MG63 (cell line): ENCODE measurements around the gene HOXA3. TPM values are rescaled to one million over a fixed set of nuclear protein-coding genes. Genes with fewer than 3 reads are reported as not detected.

Experiments used
- DNase-seq: peaks from one replicate; pipeline ENCODE4 v3.0.0-alpha.2; 2020
- H3K27me3 ChIP-seq: fragments of 250-450 bp; sonication (Bioruptor Pico); 2 replicates; pipeline ENCODE4 v1.5.1; 2020; ENCODE audit warnings: mild to moderate bottlenecking, moderate library complexity
- H3K36me3 ChIP-seq: fragments of 250-450 bp; sonication (Bioruptor Pico); 2 replicates; pipeline ENCODE4 v1.5.1; 2020; ENCODE audit warnings: mild to moderate bottlenecking, moderate library complexity
- H3K4me3 ChIP-seq: fragments of 250-450 bp; sonication (Bioruptor Pico); 2 replicates; pipeline ENCODE4 v1.5.1; 2020; ENCODE audit warnings: mild to moderate bottlenecking, moderate library complexity
- H3K9me3 ChIP-seq: fragments of 250-450 bp; sonication (Bioruptor Pico); 2 replicates; pipeline ENCODE4 v1.5.1; 2020; ENCODE audit warnings: mild to moderate bottlenecking, moderate library complexity
- total RNA-seq: library from RNA; depleted of rRNA; stranded (reverse); fragments of >200 nt; shearing (Covaris generic); gene quantifications from 2 replicates; pipeline ENCODE4 v1.2.3, GENCODE V29; 2014; ENCODE audit warnings: low replicate concordance

HOXA3 gene
- total RNA-seq, 1 experiment from 2014 or later, result not detected

DNA sequence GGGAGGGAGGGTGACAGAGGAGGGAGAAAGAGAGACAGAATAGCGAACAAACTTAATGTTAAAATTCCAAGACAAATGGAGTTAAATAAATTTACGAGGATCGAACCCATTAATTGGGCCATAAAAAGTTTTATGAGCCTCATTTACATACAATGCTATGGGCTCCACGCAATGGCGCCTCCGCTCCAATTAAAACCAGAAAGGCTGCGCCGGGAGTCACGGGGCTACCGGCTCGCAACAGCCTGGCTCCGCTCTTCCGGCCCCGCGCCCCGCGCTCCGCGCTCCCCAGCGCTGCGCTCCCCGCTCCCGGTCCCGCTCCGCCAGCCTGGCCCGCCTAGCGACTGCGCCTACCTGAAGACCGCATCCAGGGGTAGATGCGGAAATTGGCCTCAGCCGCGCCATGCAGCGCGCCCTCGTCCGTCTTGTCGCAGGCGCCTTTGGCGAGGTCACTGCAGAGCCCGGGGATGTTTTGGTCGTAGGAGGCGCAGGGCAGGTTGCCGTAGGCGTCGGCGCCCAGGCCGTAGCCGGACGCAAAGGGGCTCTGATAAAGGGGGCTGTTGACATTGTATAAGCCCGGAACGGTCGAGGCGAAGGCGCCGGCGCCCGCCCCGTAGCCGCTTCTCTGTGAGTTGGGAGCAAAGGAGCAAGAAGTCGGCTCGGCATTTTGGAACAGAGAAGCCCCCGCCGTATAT lies 3.6 kb upstream of the HOXA3 start:
- Histone ChIP-seq H3K4me3 (peak overlapping the region; percentile 83), H3K27me3 (no peaks in the 10 kb centered on the region), H3K9me3 (no peaks in the 10 kb centered on the region), H3K36me3 (no peaks in the 10 kb centered on the region)
- DNase-seq, result peak; percentile 47

DNA sequence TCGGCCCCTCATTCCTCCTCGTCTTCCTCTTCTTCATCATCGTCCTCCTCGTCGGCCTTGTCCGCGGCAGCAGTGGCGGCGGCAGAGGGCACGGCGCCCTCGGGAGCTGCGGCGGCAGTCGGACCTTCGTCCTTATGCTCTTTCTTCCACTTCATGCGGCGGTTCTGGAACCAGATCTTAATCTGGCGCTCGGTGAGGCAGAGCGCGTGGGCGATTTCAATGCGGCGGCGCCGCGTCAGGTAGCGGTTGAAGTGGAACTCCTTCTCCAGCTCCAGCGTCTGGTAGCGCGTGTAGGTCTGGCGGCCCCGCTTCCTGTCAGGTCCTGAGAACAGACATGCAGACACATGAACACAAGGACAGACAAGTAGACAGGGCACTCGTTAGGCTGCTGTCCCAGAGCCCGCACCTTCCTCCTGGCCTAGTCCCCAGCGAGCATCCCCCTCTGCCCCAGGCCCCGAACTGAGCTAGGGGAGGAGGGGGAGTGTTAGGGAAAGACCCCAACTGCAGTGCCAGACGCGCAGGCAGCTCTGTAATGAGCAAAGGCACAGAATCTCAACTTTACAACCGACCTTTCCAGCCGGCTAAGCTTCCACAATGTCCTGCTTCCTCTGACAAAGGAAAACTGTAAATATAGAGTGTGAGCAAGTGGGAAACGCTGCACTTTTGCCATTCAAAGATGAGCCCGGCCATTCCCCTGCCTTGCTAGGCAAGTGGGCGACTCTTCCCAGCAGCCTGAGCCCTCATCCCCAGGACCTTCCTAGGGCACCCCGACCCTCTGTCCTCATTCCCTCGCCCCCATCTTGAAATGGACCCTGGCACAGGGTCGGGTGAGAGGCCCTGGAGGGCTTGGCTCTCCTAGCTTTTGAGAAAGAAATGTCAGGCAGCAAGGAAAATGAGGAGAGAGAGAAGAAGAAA lies 2.8 kb upstream of the HOXA3 start:
- H3K27me3 ChIP-seq, result no peaks in the 10 kb centered on the region
- no peaks in the 10 kb centered on the region for H3K36me3 ChIP-seq
- H3K4me3 ChIP-seq, result peak overlapping the region; percentile 83
- no peak for DNase-seq
- H3K9me3 ChIP-seq, result no peaks in the 10 kb centered on the region

DNA sequence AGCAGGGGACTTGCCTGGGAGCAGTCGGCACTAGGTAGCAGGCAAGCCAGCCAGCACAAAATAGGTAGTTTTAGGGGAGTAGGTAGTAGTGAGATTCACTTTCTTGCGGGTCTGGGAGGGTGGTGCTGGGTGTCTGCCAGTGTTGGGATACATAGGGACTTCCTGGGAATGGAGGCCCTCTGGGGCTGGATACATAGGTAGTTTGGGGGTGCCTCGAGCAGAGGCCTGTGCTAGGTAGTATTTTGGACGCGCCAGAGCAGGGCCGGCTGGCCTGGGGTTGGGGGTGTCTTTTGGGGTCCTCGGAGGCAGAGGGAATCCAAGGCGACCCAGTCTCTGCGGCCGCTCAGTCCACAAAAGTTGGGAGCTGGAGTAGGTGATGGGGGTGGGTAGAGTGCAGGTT lies 2.0 kb upstream of the HOXA3 start:
- Histone ChIP-seq H3K36me3 (no peaks in the 10 kb centered on the region), H3K9me3 (no peaks in the 10 kb centered on the region), H3K4me3 (no peak overlapping the region), H3K27me3 (no peaks in the 10 kb centered on the region)
- DNase-seq, result no peak

DNA sequence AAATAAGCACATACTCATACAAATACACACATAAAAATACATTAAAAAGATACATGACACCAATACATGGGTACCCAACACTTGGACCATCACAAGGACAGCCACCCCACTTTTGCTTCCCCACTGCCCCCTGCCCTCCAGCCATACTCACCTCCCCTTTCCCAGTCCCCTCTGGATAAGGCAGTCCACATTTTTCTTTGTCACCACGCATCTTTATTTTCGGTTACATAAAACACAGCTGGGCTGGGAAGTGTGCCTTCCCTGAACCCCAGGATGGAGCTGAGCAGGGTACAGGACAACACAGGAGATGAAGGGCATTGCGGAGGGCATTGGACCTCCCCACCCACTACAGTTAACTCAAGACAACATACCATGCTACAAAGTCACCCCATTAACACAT lies 1.1 kb upstream of the HOXA3 start:
- H3K9me3 ChIP-seq, result no peaks in the 10 kb centered on the region
- no peak overlapping the region for H3K4me3 ChIP-seq
- H3K27me3 ChIP-seq, result no peaks in the 10 kb centered on the region
- no peaks in the 10 kb centered on the region for H3K36me3 ChIP-seq
- DNase-seq, result no peak

DNA sequence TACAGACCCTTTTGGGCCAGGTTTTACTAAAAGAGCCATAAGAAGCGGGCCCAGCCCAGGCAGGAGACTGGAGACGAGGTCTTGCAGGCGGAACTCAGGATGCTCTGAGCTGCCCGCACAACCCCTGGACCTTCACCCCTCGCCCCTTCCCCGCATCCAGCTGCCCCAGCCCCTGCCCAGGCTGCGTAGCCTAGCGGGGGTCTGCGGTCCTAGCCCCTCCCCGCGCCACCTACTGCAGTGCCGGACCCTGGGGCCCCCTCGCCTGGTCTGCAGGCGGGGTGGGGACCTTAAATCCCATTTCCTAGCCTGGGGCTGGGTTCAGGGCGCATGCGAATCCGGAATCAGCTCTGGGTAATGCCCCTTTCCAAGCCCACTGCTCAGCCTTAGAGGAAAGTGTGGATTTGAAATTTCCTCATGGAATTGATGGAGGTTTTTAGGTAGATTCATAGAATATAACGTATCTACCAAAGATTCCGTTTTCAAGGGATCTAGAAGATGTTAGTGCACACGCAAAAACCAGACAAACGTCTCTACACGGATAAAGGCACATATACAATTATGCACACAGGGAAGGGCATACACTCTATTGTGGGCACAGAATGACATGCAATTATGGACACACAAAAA lies 546 bp upstream of the HOXA3 start:
- no peaks in the 10 kb centered on the region for H3K36me3 ChIP-seq
- peak overlapping the region; percentile 53 for H3K4me3 ChIP-seq
- no peak for DNase-seq
- no peaks in the 10 kb centered on the region for H3K9me3 ChIP-seq
- no peaks in the 10 kb centered on the region for H3K27me3 ChIP-seq

DNA sequence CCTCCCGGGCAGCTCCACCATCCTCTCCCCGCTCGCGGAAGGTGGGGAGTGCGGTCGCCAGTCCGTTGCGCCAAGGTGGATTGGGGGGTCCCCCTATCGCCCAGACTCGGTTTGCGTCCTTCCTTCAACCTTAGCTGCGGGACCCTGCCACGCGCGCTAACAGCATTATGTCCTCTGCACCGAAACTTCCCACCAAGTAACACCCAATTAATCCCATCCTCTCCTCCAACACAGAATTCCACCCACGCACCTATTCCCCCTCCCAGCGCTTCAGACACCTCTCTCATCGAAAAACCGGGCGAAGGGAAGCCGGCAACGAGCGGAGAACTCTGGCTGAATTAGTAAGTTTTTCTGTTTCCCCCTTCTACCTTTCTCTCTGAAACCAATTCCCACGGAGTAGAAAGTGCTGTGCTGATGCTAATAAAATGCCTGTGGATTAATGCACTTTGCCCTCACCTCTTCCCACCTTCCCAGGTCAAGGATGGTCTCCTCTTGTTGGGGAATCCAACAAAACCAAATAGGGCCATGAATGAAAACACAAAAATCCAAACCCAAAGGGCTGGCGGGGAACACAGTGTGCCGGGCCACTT lies 947 bp downstream of the HOXA3 start:
- Histone ChIP-seq H3K9me3 (no peaks in the 10 kb centered on the region), H3K36me3 (no peaks in the 10 kb centered on the region), H3K27me3 (no peaks in the 10 kb centered on the region), H3K4me3 (peak overlapping the region; percentile 53)
- peak; percentile 59 for DNase-seq

DNA sequence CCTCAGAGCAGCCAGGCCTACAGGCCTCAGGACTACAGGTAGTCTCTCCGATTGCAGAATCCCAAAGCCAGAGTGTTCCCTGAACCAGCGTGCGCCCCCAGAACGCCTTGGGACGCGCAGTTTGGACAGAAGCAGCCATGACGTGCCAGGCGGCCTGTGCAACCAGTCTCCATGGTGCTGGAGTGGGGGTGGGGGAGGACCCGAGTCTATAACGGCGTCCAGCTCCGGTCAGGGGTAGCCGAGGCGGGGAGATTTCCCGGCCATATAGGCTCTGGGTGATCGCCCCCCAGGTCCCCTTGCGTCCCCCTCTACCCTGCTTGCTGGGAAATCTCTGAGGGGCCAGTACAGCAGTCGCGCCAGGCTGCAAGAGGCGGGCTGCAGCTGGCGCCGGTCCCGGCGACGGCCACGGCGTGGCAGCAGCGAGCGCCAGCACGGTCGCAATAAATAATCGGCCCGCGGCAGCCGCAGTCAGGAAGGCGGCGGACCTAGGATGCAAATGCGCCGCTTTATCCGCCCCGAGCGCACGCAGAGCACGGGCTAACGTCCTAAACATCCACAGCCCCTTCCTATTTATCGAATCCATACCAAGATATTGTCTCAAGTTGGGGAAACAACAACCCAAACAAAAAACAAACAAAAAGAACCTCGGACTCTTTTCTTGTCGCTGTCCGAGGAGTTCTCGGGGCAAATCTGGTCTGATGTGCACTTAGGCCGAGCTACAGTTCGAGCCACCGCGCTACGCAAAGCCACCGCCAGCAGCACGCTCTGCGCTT lies 1.6 kb downstream of the HOXA3 start:
- Histone ChIP-seq H3K4me3 (peak overlapping the region; percentile 53), H3K36me3 (peaks cover 3% of the 10 kb centered on the region; the same call in 1 of the 2 replicates), H3K27me3 (no peaks in the 10 kb centered on the region), H3K9me3 (no peaks in the 10 kb centered on the region)
- peak; percentile 86 for DNase-seq

DNA sequence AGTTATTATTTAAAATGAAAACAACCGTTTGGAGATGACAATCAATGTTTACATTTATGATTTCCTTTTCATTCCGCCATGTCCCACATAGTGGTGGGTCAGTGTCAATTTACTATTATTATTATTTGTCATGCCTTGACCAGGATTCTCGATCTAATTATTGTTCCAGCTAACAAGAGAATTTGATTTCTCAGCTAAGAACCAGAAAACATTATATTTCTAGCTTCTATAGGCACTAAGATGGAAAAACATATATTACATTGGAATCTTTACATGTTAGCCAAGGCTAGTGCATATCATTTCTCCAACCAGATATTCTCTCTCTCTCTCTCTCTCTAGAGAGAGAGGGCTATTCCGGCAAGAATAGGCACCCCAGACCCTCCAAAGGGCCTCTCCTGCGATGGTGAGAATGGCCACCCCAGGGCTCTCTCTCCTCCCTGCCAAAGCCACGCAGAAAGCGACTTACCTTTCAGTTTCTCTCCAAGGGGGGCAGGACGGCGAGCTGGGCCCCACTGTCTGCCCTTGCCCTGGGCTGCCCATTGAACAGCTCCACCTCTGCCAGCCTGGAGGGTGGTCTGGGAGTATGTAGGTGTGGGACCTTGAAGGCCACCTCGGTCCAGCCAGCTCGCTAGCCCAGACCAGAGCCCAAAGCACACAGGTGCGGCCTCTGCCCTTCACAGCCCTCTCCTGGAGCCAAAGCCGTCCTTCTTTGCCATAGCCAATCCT lies 2.4 kb downstream of the HOXA3 start:
- DNase-seq, result no peak
- Histone ChIP-seq H3K27me3 (no peaks in the 10 kb centered on the region), H3K9me3 (no peaks in the 10 kb centered on the region), H3K4me3 (peak overlapping the region; percentile 53), H3K36me3 (peaks cover 7% of the 10 kb centered on the region; the same call in 1 of the 2 replicates)

DNA sequence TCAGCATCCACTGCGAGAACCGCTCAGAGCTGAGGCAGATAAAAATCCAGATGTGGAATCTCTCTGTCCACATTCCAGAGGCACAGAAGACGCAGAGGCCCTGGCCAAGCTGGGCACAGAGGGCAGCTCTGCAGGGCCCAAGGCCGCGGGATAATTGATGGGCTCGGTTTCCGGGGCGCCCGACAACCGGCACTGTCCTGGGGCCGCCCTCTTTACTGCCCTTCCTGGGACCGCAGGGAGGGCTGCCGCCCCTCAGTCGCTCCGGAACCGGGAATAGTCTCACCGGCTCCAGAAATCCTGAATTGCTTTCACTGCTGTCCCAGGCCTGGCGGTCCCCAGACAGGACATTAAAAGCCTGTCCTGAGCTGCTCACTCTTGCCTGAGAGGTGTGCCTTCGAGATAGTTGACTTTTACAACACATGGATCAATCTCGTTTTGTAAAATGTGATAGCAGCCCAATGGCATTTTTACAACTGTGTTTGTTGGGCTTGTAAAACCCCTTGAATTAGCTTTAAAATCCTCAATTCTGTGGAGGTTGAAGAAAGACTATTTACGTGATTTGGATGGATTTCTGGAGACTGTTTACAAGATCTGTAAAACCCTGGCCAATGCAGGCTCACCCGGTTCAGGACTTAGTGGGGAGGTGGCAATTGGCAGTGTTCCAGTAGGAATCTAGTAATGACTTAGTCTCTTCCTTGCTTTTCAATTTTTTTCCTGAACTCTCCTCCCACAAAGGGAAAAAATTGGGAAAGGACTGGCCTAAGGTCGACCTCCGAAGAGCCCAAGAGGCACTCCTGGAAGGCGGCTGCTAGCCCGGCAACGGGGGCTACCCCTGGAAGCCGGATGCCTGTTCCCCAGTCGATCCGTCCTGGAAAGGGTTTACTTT lies 3.4 kb downstream of the HOXA3 start:
- Histone ChIP-seq H3K36me3 (peaks cover 14% of the 10 kb centered on the region; the same call in 1 of the 2 replicates), H3K9me3 (no peaks in the 10 kb centered on the region), H3K27me3 (no peaks in the 10 kb centered on the region), H3K4me3 (peak overlapping the region; percentile 53)
- peak; percentile 41 for DNase-seq

DNA sequence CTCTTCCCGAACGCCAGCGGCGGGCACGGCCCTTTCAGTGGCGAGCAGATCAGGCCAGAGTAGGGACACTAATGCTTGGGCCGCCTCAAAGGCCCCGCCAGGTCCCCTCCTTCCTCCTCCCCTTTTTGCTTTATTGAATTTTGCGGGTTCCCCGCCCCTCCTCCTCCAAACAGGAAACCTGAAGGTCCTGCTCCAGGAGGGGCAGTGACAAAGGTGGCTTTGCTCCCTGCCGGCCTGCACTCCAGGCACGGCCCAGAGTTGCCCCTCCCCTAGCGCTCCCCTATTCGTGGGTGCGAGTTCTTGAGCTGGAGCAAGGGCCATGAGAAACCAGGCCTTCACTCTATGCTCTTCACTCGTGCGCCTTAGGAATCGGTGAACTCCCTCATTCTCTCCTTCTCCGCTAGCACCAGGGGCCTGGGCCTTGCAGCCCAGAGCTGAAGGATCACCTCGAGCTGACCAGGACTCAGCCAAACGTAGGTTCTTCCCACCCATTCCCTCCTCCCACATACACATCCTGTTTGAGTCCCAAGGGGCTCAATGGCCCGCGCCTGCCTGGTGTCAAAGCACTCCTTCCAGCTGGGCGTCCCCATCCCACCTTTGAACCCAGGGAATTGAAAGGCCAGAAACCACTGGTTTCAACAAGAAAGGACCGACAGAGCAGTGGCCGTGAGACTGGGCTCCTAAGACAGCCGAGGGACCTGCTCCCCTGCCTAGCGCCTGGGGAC lies 4.2 kb downstream of the HOXA3 start:
- Histone ChIP-seq H3K4me3 (peak overlapping the region; percentile 53; the same call in 1 of the 2 replicates), H3K27me3 (no peaks in the 10 kb centered on the region), H3K36me3 (peaks cover 14% of the 10 kb centered on the region; the same call in 1 of the 2 replicates), H3K9me3 (no peaks in the 10 kb centered on the region)
- no peak for DNase-seq

DNA sequence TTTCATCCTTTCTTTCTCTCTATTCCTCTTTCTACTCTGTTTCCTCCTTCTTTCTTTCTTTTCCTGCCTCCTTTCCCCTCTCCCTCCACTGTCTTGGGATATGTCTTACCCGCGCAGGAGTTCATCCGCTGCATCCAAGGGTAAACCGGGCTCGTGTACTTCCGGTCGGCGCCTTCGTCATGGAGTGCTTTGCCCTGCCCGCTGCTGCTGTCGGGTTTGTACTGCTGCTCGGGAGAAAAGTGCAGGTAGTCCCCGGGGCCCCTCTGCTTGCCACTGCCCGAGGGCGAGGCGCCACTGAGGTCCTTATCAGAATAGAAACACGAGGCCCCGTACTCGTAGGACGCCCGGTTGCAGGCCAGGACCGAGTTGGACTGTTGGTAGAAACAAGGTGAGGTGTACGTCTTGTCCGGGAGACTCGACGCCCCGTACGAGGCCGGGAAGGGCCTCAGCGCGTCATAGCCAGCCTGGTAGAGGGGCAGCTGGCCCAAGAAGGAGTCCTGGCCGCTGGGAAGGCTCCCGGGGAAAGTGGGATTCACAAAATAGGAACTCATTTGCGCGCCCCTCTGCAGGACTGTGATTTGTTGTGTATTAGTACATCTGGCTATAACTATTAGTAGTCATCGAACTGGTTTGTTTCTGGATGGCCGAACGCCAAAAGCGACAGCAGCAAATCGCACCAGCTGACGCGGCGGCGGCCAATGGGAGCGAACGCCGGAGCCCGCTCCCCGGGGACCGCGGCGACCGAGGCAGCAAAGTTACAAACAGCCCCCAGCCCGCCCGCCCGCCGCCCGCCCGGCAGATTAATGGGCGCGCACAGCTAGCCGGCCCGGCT lies 5.0 kb downstream of the HOXA3 start, which contains the start of gene HOXA6:
HOXA6 (minus strand) TSS at position 576 of the 832 bp plus-strand sequence; CDS start at position 551, 25 bp downstream.
- Histone ChIP-seq H3K9me3 (no peaks in the 10 kb centered on the region), H3K4me3 (peak within 1 kb of the TSS; percentile 53; the same call in 1 of the 2 replicates), H3K36me3 (peaks cover 14% of the 10 kb centered on the region; the same call in 1 of the 2 replicates), H3K27me3 (no peaks in the 10 kb centered on the region)
- DNase-seq, result no peak

DNA sequence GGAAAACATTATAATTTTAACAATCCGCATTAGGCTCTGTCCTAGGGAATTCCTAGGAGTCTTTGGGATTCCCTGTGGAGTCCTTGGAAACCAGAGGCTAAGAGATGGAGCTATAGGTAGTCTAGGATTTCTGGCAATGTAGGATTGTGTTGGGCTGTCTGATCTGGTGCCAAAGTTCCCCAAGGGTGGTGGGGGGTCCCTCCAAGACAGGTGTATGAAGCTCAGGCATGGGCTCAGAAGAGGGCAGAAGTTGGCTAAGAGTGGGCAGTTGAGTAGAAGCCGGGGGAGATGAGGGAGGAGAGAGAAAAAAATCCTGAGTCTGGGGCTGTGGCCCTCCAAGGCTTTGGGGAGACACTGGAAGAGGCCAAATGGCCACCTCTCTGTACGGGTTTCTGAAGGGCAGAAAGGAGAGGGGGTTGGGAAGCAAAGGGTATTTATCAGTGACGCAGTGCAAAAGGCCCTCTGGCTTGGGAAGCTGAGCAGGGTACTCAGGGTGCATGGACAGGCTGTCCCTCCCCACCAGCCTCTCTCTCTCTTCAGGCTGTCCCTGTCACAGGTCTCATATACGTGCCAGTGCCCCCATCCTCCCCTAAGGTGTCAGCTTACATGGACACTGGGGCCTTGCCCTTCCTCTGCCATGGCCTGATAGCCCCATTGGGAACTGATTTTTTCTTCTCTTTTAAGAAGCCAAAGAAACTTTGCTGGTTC lies 5.7 kb downstream of the HOXA3 start:
- Histone ChIP-seq H3K4me3 (no peak overlapping the region), H3K27me3 (no peaks in the 10 kb centered on the region), H3K9me3 (no peaks in the 10 kb centered on the region), H3K36me3 (peaks cover 18% of the 10 kb centered on the region)
- no peak for DNase-seq

DNA sequence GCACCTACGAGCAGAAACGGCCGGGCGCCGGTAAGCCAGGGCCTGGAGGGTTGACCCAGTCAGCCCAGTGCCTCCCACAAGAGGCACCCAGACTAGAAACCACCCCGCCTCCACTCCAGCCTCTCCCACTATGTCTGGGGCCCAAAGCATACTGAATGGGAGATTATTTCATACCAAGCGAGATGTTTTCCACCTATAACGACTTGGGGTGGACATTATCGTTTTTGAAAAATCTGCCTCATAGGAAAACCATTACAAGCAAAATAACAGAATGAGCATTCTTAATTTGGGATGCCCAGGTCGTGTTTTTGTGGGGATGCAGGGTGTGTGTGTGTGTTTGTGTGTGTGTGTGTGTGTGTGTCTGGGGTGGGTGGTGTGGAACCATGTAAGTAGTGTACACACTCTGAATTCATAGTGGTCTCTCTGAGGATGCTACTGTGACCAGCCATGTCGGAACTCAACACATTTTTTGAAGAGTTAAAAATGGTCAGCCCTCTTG lies 6.4 kb downstream of the HOXA3 start:
- peaks cover 20% of the 10 kb centered on the region for H3K36me3 ChIP-seq
- H3K9me3 ChIP-seq, result no peaks in the 10 kb centered on the region
- no peaks in the 10 kb centered on the region for H3K27me3 ChIP-seq
- no peak for DNase-seq
- H3K4me3 ChIP-seq, result no peak overlapping the region
